ENCODE data around the gene CDCP2.
"Not testable (repeated sequence)": the region's sequence is repeated elsewhere in the genome, so short reads cannot be mapped to it uniquely, and the experiment has no call there.

Gene CDCP2

GRCh38 chr1:54112705-54113368, 40.0 kb downstream of the CDCP2 start:
- no peak for DNase-seq

GRCh38 chr1:54112027-54112426, 40.8 kb downstream of the CDCP2 start:
- no peak for DNase-seq

GRCh38 chr1:54111624-54112023, 41.2 kb downstream of the CDCP2 start:
- no peak for DNase-seq

GRCh38 chr1:54110996-54111395, 41.8 kb downstream of the CDCP2 start:
- no peak for DNase-seq

GRCh38 chr1:54109129-54110090, 43.4 kb downstream of the CDCP2 start:
- DNase-seq = no peak

- no peak for DNase-seq
These were observed 44.6 kb downstream of the CDCP2 start for GRCh38 chr1:54108156-54108555.

GRCh38 chr1:54107131-54107530, 45.7 kb downstream of the CDCP2 start:
- DNase-seq = no peak

GRCh38 chr1:54105736-54106269, 47.0 kb downstream of the CDCP2 start:
- DNase-seq = no peak

- DNase-seq = no peak
These were observed 47.7 kb downstream of the CDCP2 start for GRCh38 chr1:54105080-54105479.

- DNase-seq = not testable (repeated sequence)
These were observed 48.2 kb downstream of the CDCP2 start for GRCh38 chr1:54104613-54105012.

- DNase-seq = no peak
These were observed 49.4 kb downstream of the CDCP2 start for GRCh38 chr1:54103414-54103813.

GRCh38 chr1:54100500-54100899, 52.3 kb downstream of the CDCP2 start:
- no peak for DNase-seq

GRCh38 chr1:54099061-54099610, 53.7 kb downstream of the CDCP2 start:
- DNase-seq = no peak

GRCh38 chr1:54096877-54097240, 55.9 kb downstream of the CDCP2 start:
- no peak for DNase-seq

- no peak for DNase-seq
These were observed 56.4 kb downstream of the CDCP2 start for GRCh38 chr1:54096227-54096876.

- DNase-seq = peak; percentile 0
These were observed 57.1 kb downstream of the CDCP2 start for GRCh38 chr1:54095546-54096226.

- DNase-seq = not testable (repeated sequence)
These were observed 58.1 kb downstream of the CDCP2 start for GRCh38 chr1:54094730-54095105.

- DNase-seq = no peak
These were observed 58.6 kb downstream of the CDCP2 start for GRCh38 chr1:54094001-54094729.

GRCh38 chr1:54091666-54092065, 61.1 kb downstream of the CDCP2 start:
- no peak for DNase-seq

GRCh38 chr1:54088385-54088784, 64.4 kb downstream of the CDCP2 start:
- DNase-seq = no peak

- no peak for DNase-seq
These were observed 66.0 kb downstream of the CDCP2 start for GRCh38 chr1:54086754-54087153.

- DNase-seq = no peak
These were observed 68.0 kb downstream of the CDCP2 start for GRCh38 chr1:54084794-54085193.

All from NCI-H1436 (cell line).